Dermis blood vessel endothelial cell (primary cell): Measurements from ENCODE around the gene HOXB6. TPM values are rescaled to one million over a fixed set of nuclear protein-coding genes. Genes with fewer than 3 reads are reported as not detected.

Experiments
- DNase-seq: peaks from one replicate; pipeline ENCODE4 v3.0.0; 2010
- total RNA-seq: library from RNA; depleted of rRNA; stranded (reverse); fragments of >200 nt; gene quantifications from 2 replicates; pipeline ENCODE4 v1.2.3, GENCODE V29; 2014

HOXB6 gene
- total RNA-seq, 1 donor from 2014 or later: 11.9 TPM

DNA sequence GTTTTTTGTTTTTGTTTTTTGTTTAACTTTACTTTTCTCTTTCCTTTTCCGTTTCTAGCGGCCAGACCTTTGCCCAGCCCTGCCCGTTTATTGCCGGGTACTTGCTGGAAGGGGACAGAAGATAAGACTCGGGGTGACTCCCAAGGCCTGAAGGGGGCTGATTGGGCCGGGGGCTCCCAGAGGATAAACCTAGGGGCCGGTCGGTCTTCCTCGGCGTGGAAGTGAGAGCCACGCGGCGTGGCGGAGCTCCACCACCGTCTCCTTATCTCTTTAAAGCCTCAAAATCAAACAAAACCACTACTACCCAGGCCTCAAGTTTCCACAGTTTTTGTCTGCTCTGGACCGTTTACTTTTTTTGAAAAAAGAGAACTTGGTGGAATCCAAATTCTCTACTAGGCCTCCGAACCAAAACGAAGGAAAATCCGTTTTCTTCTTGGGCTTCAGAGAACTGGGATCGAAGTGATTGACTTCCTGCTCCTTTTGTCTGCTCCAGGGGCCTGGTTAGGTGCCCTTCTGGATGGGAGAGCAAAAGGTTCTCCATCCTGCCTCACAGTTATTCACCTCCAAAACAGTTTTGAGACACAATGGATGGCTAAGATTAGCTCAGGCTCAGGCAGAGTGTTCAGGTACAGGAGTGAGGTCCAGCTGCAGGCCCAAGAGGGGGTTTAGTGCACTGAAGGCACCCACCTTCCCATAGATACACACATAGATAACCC is 29.9 kb upstream of the HOXB6 start:
- no peak for DNase-seq

GRCh38 chr17:48633266-48633677 is 28.5 kb upstream of the HOXB6 start:
- no peak for DNase-seq

- DNase-seq: no peak
Observed at GRCh38 chr17:48632579-48633265, 27.9 kb upstream of the HOXB6 start.

DNA sequence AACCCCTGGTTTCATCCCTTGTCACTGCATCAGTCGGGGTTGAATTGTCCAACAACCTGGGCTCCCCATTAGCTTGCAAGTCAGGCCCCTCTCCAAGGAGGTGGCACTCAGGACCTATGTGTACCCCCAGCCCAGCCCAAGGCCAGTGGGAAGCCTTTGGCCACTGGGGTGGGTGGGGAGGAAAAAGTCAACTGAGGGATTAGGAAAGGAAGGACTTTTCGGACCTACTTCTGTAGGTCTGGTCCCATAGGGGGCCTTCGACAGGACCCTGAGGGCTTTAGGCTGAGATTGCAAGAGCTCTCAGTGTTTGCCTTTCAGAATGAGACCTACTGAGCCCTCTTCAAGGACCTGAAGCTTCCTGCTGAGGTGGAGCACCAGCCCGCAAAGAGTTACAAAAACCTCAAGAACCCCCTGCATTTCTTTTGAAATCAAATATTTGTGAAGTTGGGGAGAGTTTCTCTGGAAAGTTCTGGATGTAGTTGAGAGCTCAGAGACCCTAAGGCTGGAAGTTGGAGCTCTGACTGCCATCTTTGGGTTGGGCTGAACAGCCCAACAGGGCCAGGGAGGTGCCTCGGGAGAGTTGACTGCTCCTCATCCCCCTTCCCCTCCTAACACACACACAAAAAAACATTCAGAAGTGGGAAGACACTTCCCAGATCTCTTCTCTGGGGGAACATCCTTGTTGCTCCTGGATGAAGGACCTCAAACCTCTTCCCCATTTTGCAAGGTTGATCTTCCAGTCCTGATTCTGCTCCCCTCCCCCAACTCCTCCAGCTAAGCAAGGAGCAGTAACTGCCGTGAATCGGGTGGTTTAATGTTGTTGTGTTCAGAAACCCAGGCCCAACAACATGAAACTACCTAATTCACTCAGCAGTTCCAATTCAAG is 27.1 kb upstream of the HOXB6 start:
- no peak for DNase-seq

GRCh38 chr17:48630925-48631692 is 26.3 kb upstream of the HOXB6 start:
- DNase-seq: no peak

GRCh38 chr17:48630009-48630924 is 25.5 kb upstream of the HOXB6 start:
- DNase-seq: no peak

- DNase-seq: no peak
Observed at GRCh38 chr17:48629411-48629759, 24.6 kb upstream of the HOXB6 start.

DNA sequence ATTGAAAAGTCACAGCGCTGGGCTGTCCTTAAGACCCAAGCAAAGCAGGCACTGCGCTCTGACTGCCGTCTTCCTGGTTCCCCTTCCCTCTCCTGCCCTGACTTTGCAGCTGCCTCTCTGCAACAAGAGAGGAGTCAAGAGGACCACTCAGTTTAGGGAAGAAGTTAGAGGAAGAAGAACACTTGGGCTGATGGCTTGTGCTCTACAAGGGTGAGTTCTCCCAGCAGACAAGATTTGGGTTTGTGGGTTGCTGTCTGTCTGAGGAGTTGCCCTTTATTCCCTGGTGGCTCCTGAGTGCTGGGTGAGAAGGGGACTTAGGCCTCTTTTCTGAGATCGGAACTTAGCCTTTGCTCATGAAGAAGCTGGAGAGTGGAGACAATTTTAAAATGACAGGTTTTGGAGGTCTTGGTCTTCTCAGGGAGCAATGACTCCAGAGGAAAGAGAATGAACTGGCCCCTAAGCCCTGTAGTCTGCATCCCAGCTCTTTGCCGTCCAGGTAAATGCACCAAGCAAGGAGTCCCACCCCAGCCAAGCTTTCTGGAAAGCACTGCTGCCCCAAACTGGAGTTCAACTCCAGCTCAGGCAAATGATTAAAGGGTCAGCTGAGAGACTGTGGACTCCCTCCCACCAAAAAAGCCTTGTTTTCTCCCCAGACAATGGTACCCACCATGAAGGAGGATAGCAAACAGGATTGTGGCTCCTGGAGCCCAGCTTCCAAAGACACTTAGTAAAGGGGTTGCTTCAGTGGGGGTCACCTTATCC is 24.0 kb upstream of the HOXB6 start:
- no peak for DNase-seq

GRCh38 chr17:48627623-48628521 is 23.1 kb upstream of the HOXB6 start:
- no peak for DNase-seq

GRCh38 chr17:48627118-48627597 is 22.4 kb upstream of the HOXB6 start:
- DNase-seq: no peak

- peak; percentile 57 for DNase-seq
Observed at GRCh38 chr17:48626245-48627117, 21.7 kb upstream of the HOXB6 start, which contains the start of gene HOXB9. HOXB9 (minus strand) TSS chr17:48626358; CDS start chr17:48626269, 89 bp downstream.

DNA sequence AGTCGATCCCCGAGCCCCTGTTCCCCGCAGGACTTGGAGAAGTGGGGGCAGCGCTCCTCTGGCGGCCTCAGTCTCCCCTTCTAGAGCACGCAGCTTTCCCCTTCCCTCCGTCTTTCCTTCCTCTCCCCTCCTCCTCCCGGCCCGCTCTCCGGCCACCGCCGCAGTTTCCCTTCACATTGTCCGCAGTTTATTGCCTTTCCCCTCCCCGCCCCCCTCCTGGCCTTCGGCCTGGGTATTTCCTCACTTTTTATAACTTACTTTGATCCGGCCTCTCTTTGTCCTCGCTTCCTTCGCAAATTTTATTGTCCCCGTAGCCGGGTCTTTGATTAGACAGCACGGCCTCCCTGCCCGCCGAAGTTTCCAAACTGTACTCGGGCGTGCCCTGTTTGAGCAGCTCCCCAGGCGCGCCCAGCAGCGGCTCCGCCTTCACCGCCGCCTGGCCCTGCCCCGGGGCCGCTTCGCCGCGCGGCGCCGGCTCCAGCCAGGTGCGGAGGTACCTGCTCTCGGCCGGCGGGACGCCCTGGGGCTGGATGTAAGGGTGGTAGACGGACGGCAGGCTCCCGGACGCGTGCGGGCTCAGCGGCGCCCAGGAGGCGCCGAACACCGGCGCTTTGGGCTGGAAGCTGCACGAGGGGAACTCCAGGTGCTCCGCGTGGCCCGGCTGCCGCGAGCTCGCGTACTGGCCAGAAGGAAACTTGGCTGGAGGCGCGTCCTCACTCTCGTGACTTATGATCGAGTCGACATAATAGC is 20.9 kb upstream of the HOXB6 start:
- DNase-seq: peak; percentile 60

- peak; percentile 60 for DNase-seq
Observed at GRCh38 chr17:48624544-48625494, 20.0 kb upstream of the HOXB6 start.

GRCh38 chr17:48624118-48624517 is 19.3 kb upstream of the HOXB6 start:
- no peak for DNase-seq

GRCh38 chr17:48623583-48623982 is 18.8 kb upstream of the HOXB6 start:
- no peak for DNase-seq

- DNase-seq: no peak
Observed at GRCh38 chr17:48622857-48623256, 18.1 kb upstream of the HOXB6 start.
